PC-9 (cell line): ENCODE results near the gene USP35. TPM values are rescaled to one million over a fixed set of nuclear protein-coding genes. Genes with fewer than 3 reads are reported as not detected.

Source experiments
- BruUV-seq: library from RNA; stranded (reverse); fragments of 400-500 nt; replicated peaks from 2 replicates; lab custom pipeline; 2021; lab: Mats Ljungman, UMichigan
- CTCF ChIA-PET: fragments of 300-600 bp; sonication (Branson Sonifier 250); formaldehyde crosslinking; loops from one replicate; lab custom pipeline; 2022; ENCODE audit warnings: antibody characterized with exemption; lab: Charles Lee
- POLR2A ChIA-PET: fragments of 300-600 bp; sonication (Branson Sonifier 250); formaldehyde crosslinking; loops from one replicate; lab custom pipeline; 2022; ENCODE audit warnings: antibody characterized with exemption; ENCODE audit not compliant: unreplicated experiment; lab: Charles Lee
- DNase-seq, 2 experiments: peaks; one replicate each; pipeline versions ENCODE4 v3.0.0 to v3.0.0-alpha.2; 2015 to 2022; ENCODE audit warnings: mixed read lengths in 1 of 2
- H2AFZ ChIP-seq: fragments of 200-600 bp; sonication (generic); 2 replicates; pipeline ENCODE4 v1.8.1; 2017; ENCODE audit warnings: antibody characterized with exemption
- H3F3A ChIP-seq: fragments of 200-600 bp; sonication (generic); 2 replicates; pipeline ENCODE4 v1.8.1; 2017; ENCODE audit warnings: antibody characterized with exemption, mild to moderate bottlenecking, low read depth; ENCODE audit not compliant: insufficient read depth
- H3K27ac ChIP-seq: fragments of 200-600 bp; sonication (generic); 2 replicates; pipeline ENCODE4 v1.6.1; 2016; ENCODE audit warnings: mixed run types
- H3K27me3 ChIP-seq: fragments of 200-600 bp; sonication (generic); 2 replicates; pipeline ENCODE4 v1.6.1; 2016; ENCODE audit warnings: low read depth, mixed run types; ENCODE audit not compliant: insufficient read depth
- H3K36me3 ChIP-seq: fragments of 200-600 bp; sonication (generic); 2 replicates; pipeline ENCODE4 v1.6.1; 2016; ENCODE audit warnings: low read depth, mixed run types
- H3K4me1 ChIP-seq: fragments of 200-600 bp; sonication (generic); replicated peaks from 2 replicates; pipeline ENCODE4 v1.6.1; 2016; ENCODE audit warnings: mixed run types; ENCODE audit not compliant: insufficient read depth
- H3K4me2 ChIP-seq: fragments of 200-600 bp; sonication (generic); 2 replicates; pipeline ENCODE4 v1.6.1; 2017; ENCODE audit warnings: mixed run types
- H3K4me3 ChIP-seq: fragments of 200-600 bp; sonication (generic); 2 replicates; pipeline ENCODE4 v1.6.1; 2016; ENCODE audit warnings: mixed run types
- H3K79me2 ChIP-seq: fragments of 200-600 bp; sonication (generic); 2 replicates; pipeline ENCODE4 v1.6.1; 2017; ENCODE audit warnings: low read depth, mixed run types
- H3K9me2 ChIP-seq: fragments of 200-600 bp; sonication (generic); 2 replicates; pipeline ENCODE4 v1.8.1; 2017; ENCODE audit warnings: mild to moderate bottlenecking; ENCODE audit not compliant: insufficient read depth
- H3K9me3 ChIP-seq: fragments of 200-600 bp; sonication (generic); 2 replicates; pipeline ENCODE4 v1.8.1; 2016; ENCODE audit warnings: low read depth; ENCODE audit not compliant: insufficient read depth
- H4K20me1 ChIP-seq: fragments of 200-600 bp; sonication (generic); 2 replicates; pipeline ENCODE4 v1.8.1; 2017; ENCODE audit not compliant: insufficient read depth
- CTCF ChIP-seq: fragments of 200-600 bp; sonication (generic); conservative IDR thresholded peaks from 2 replicates; pipeline ENCODE4 v1.6.1; 2017; ENCODE audit warnings: mixed run types, antibody characterized with exemption, mild to moderate bottlenecking, moderate library complexity
- EZH2 ChIP-seq: fragments of 200-600 bp; sonication (generic); IDR thresholded peaks from 2 replicates; pipeline ENCODE4 v1.8.0; 2017; ENCODE audit warnings: antibody characterized with exemption, low read depth
- intact Hi-C: fragments of 100-400 bp; cut with micrococcal nuclease; formaldehyde crosslinking; loops from one replicate; pipeline ENCODE4 v1.10.0; 2022; ENCODE audit not compliant: unreplicated experiment
- total RNA-seq: library from RNA; stranded (reverse); gene quantifications from 2 replicates; pipeline ENCODE4 v1.2.3, GENCODE V29; 2021

The USP35 gene
- total RNA-seq, 1 experiment from 2014 or later, result 13.5 TPM

GRCh38 chr11:78208257-78209165, 19.8 kb downstream of the USP35 start:
- Histone ChIP-seq H3F3A (no peaks in the 10 kb centered on the region), H3K9me2 (no peaks in the 10 kb centered on the region), H3K4me1 (no peaks in the 10 kb centered on the region), H3K27me3 (no peaks in the 10 kb centered on the region), H3K4me2 (no peak overlapping the region), H3K36me3 (0 out of 2 replicates have a peak, but pooled peaks cover 3% of the 10 kb centered on the region), H3K27ac (no peak overlapping the region), H3K79me2 (no peaks in the 10 kb centered on the region), H3K4me3 (no peak overlapping the region), H2AFZ (no peak overlapping the region), H3K9me3 (no peaks in the 10 kb centered on the region), H4K20me1 (no peaks in the 10 kb centered on the region)
- BruUV-seq, result no TSS peak
- ChIA-PET CTCF (no interaction called here), POLR2A (no interaction called here)
- TF ChIP-seq CTCF, result no peak
- TF ChIP-seq EZH2, result no peak
- intact Hi-C loops, result no loop called here
- DNase-seq, result no peak

GRCh38 chr11:78209478-78209877, 20.8 kb downstream of the USP35 start:
- ChIA-PET POLR2A (no interaction called here), CTCF (no interaction called here)
- no peak for TF ChIP-seq EZH2
- no peak for TF ChIP-seq CTCF
- Histone ChIP-seq H3K79me2 (no peaks in the 10 kb centered on the region), H3F3A (no peaks in the 10 kb centered on the region), H4K20me1 (no peaks in the 10 kb centered on the region), H3K4me3 (no peak overlapping the region), H3K27ac (no peak overlapping the region), H3K4me2 (no peak overlapping the region), H2AFZ (no peak overlapping the region), H3K9me2 (no peaks in the 10 kb centered on the region), H3K9me3 (no peaks in the 10 kb centered on the region), H3K36me3 (0 out of 2 replicates have a peak, but pooled peaks cover 3% of the 10 kb centered on the region), H3K4me1 (no peaks in the 10 kb centered on the region), H3K27me3 (no peaks in the 10 kb centered on the region)
- BruUV-seq, result no TSS peak
- DNase-seq, result no peak
- intact Hi-C loops, result no loop called here

- intact Hi-C loops, result no loop called here
- no peak for DNase-seq
- Histone ChIP-seq H3K27ac (no peak overlapping the region), H3K9me2 (no peaks in the 10 kb centered on the region), H3K4me1 (no peaks in the 10 kb centered on the region), H4K20me1 (no peaks in the 10 kb centered on the region), H3F3A (no peaks in the 10 kb centered on the region), H2AFZ (no peak overlapping the region), H3K79me2 (no peaks in the 10 kb centered on the region), H3K4me3 (no peak overlapping the region), H3K36me3 (0 out of 2 replicates have a peak, but pooled peaks cover 3% of the 10 kb centered on the region), H3K9me3 (no peaks in the 10 kb centered on the region), H3K27me3 (no peaks in the 10 kb centered on the region), H3K4me2 (no peak overlapping the region)
- no peak for TF ChIP-seq EZH2
- TF ChIP-seq CTCF, result no peak
- ChIA-PET CTCF (no interaction called here), POLR2A (no interaction called here)
- no TSS peak for BruUV-seq
Measured at GRCh38 chr11:78210000-78210608, 21.4 kb downstream of the USP35 start.
